HEK293 (cell line): ENCODE data around the gene ARHGEF5.

Experiments used
- CTCF ChIA-PET: fragments of 350-600 bp; formaldehyde crosslinking; extraction: SDS; loops from one replicate; lab custom pipeline; 2021; ENCODE audit warnings: antibody characterized with exemption; lab: Yijun Ruan, JAX
- POLR2A ChIA-PET: fragments of 300-600 bp; formaldehyde crosslinking; extraction: SDS; loops from one replicate; lab custom pipeline; 2020; ENCODE audit warnings: antibody characterized with exemption, inconsistent platforms; lab: Yijun Ruan, JAX
- H3K27ac ChIP-seq: fragments of 200-500 bp; sonication (Bioruptor generic); 2 replicates; pipeline ENCODE4 v1.5.1; 2014; ENCODE audit warnings: low read depth, low read length, control low read depth, inconsistent platforms; ENCODE audit errors: extremely low read depth
- H3K36me3 ChIP-seq, 2 experiments: fragments of 200-500 bp in 1 of 2; sonication (Bioruptor generic) in 1 of 2; 1 replicate in 1 of 2; 2 replicates in 1 of 2; pipeline ENCODE4 v1.5.1; 2014 to 2017; ENCODE audit warnings: inconsistent platforms in 2 of 2, low read length in 2 of 2; ENCODE audit not compliant: control insufficient read depth in 2 of 2, insufficient read depth in 1 of 2
- H3K4me1 ChIP-seq: fragments of 200-500 bp; sonication (Bioruptor generic); 2 replicates; pipeline ENCODE4 v1.5.1; 2014; ENCODE audit warnings: mild to moderate bottlenecking, low read length, inconsistent platforms; ENCODE audit not compliant: control insufficient read depth, insufficient read depth
- H3K4me3 ChIP-seq: 2 replicates; pipeline ENCODE4 v1.5.1; 2011; ENCODE audit warnings: low read depth, mild to moderate bottlenecking, control low read depth, low read length, moderate library complexity
- H3K9me3 ChIP-seq: fragments of 200-500 bp; sonication (Bioruptor generic); 2 replicates; pipeline ENCODE4 v1.5.1; 2014; ENCODE audit warnings: low read depth, low read length, inconsistent platforms; ENCODE audit not compliant: control insufficient read depth, insufficient read depth
- GLI4 ChIP-seq: fragments of 450-650 bp; formaldehyde crosslinking; IDR thresholded peaks from 2 replicates; pipeline ENCODE4 v1.5.1; 2016; ENCODE audit warnings: missing biosample characterization, missing genetic modification characterization
- WT1 ChIP-seq: fragments of 450-650 bp; formaldehyde crosslinking; IDR thresholded peaks from 2 replicates; pipeline ENCODE4 v1.5.1; 2016; ENCODE audit warnings: missing biosample characterization, missing genetic modification characterization
- ZBTB20 ChIP-seq: fragments of 450-650 bp; formaldehyde crosslinking; IDR thresholded peaks from 2 replicates; pipeline ENCODE4 v1.5.1; 2016; ENCODE audit warnings: missing biosample characterization, missing genetic modification characterization
- ZNF10 ChIP-seq: fragments of 450-650 bp; formaldehyde crosslinking; IDR thresholded peaks from 2 replicates; pipeline ENCODE4 v1.5.1; 2017; ENCODE audit warnings: missing biosample characterization, missing genetic modification characterization
- ZNF2 ChIP-seq: fragments of 450-650 bp; formaldehyde crosslinking; IDR thresholded peaks from 2 replicates; pipeline ENCODE4 v1.5.1; 2016; ENCODE audit warnings: missing biosample characterization, missing genetic modification characterization
- ZNF266 ChIP-seq: fragments of 450-650 bp; formaldehyde crosslinking; IDR thresholded peaks from 2 replicates; pipeline ENCODE4 v1.5.1; 2016; ENCODE audit warnings: missing biosample characterization, missing genetic modification characterization, low read depth
- ZNF473 ChIP-seq: fragments of 450-650 bp; formaldehyde crosslinking; IDR thresholded peaks from 2 replicates; pipeline ENCODE4 v1.5.1; 2017; ENCODE audit warnings: missing biosample characterization, missing genetic modification characterization
- ZNF585B ChIP-seq: fragments of 450-650 bp; formaldehyde crosslinking; IDR thresholded peaks from 2 replicates; pipeline ENCODE4 v1.5.1; 2016; ENCODE audit warnings: missing biosample characterization, missing genetic modification characterization
- ZNF623 ChIP-seq: fragments of 450-650 bp; formaldehyde crosslinking; IDR thresholded peaks from 2 replicates; pipeline ENCODE4 v1.5.1; 2016; ENCODE audit warnings: missing biosample characterization, missing genetic modification characterization
- ZNF654 ChIP-seq: fragments of 450-650 bp; formaldehyde crosslinking; IDR thresholded peaks from 2 replicates; pipeline ENCODE4 v1.5.1; 2016; ENCODE audit warnings: low read depth, missing biosample characterization, missing genetic modification characterization
- ZNF707 ChIP-seq: fragments of 450-650 bp; formaldehyde crosslinking; IDR thresholded peaks from 2 replicates; pipeline ENCODE4 v1.5.1; 2016; ENCODE audit warnings: missing biosample characterization, missing genetic modification characterization
- TF ChIP-seq, protein P1 (sequence below): fragments of 450-650 bp; IDR thresholded peaks from 2 replicates; pipeline ENCODE4 v1.5.1; 2018; ENCODE audit warnings: missing biosample characterization, missing genetic modification characterization
- TF ChIP-seq, protein P2 (sequence below): fragments of 450-650 bp; formaldehyde crosslinking; IDR thresholded peaks from 2 replicates; pipeline ENCODE4 v1.5.1; 2016; ENCODE audit warnings: missing biosample characterization, missing genetic modification characterization
- TF ChIP-seq, protein P3 (sequence below): fragments of 450-650 bp; formaldehyde crosslinking; IDR thresholded peaks from 2 replicates; pipeline ENCODE4 v1.5.1; 2016; ENCODE audit warnings: missing biosample characterization, missing genetic modification characterization
- TF ChIP-seq, protein P4 (sequence below): fragments of 450-650 bp; formaldehyde crosslinking; IDR thresholded peaks from 2 replicates; pipeline ENCODE4 v1.5.1; 2016; ENCODE audit warnings: missing biosample characterization, missing genetic modification characterization

The ARHGEF5 gene

DNA sequence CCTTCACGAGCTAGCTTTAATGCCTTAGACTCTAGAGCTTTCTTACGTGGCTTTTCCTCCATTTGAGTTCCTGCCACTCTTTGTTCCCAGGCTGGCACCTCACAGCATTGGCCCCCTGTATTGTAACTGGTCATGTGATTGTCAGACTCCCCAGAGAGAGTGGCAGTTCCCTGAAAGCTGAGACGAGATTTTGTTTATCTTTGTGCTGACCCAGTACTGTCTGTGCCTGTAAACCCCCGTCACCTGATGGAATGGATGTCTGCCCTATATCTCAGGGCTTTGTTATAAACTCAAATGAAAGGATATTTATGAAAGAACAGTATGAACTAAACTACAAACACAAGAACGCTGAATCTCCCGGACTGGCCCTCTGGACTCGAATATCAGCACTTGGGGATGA is 35.3 kb downstream of the ARHGEF5 start:
- no peaks in the 10 kb centered on the region for H3K36me3 ChIP-seq
- no peak overlapping the region for H3K27ac ChIP-seq
- ChIA-PET POLR2A (no interaction called here), CTCF (interaction anchor here (1.1 kb wide), 1 partner anchor 47 kb away, joined by 4 read pairs; no protein-coding TSS in a partner anchor)
- H3K9me3 ChIP-seq, result no peaks in the 10 kb centered on the region
- H3K4me3 ChIP-seq, result no peak overlapping the region
- TF ChIP-seq ZNF10 (tag by site-specific recombination) (peak; percentile 90), WT1 (no peak), ZNF707 (no peak)
- peaks cover 3% of the 10 kb centered on the region; the same call in 1 of the 2 replicates for H3K4me1 ChIP-seq

DNA sequence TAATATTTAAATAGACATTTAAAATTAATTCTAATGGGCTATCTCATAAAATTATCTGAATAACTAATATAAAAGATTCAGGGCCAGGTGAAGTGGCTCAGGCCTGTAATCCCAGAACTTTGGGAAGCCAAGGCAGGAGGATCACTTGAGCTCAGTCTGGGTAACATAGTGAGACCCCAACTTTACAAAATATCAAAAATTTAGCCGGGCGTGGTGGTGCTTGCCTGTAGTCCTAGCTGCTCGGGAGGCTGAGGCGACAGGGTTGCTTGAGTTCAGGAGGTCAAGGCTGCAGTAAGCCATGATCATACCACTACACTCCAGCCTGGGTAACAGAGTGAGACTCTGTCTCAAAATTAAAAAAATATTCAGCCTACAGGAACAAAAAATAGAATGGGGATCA is 35.8 kb downstream of the ARHGEF5 start:
- ChIA-PET CTCF (interaction anchor here (0.6 to 2.7 kb wide), 12 partner anchors 8 to 474 kb away, joined by 3 to 10 read pairs (median 4); no protein-coding TSS in a partner anchor), POLR2A (no interaction called here)
- peaks cover 3% of the 10 kb centered on the region; the same call in 1 of the 2 replicates for H3K4me1 ChIP-seq
- H3K36me3 ChIP-seq, result no peaks in the 10 kb centered on the region
- no peak overlapping the region for H3K27ac ChIP-seq
- no peak overlapping the region for H3K4me3 ChIP-seq
- no peaks in the 10 kb centered on the region for H3K9me3 ChIP-seq
- TF ChIP-seq ZNF266 (tag by site-specific recombination), result no peak

DNA sequence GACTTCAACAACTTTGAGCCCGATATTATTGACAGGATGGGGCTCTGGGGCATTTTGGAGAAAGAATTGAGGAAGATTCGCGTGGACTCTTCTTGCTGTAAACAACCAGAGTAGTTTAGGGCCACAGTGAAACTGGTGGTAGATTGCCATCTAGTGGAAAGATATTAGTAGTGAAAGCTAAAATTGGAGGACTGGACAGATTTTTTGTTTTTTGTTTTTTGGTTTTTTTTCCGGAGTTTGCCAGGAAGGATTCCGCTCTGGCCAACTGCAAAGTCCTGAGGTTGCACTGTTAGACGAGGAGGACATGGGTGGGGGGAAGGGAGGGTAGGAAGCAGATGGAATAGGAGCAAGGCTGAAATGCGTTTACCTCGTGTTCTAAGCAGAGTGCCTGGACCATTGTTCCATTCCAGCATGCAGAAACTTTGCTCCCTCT is 36.6 kb downstream of the ARHGEF5 start:
- TF ChIP-seq, protein P1, sequence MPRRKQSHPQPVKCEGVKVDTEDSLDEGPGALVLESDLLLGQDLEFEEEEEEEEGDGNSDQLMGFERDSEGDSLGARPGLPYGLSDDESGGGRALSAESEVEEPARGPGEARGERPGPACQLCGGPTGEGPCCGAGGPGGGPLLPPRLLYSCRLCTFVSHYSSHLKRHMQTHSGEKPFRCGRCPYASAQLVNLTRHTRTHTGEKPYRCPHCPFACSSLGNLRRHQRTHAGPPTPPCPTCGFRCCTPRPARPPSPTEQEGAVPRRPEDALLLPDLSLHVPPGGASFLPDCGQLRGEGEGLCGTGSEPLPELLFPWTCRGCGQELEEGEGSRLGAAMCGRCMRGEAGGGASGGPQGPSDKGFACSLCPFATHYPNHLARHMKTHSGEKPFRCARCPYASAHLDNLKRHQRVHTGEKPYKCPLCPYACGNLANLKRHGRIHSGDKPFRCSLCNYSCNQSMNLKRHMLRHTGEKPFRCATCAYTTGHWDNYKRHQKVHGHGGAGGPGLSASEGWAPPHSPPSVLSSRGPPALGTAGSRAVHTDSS (tag by site-specific recombination), result peak; percentile 25; the same call in 1 of the 2 replicates
- TF ChIP-seq, protein P2, sequence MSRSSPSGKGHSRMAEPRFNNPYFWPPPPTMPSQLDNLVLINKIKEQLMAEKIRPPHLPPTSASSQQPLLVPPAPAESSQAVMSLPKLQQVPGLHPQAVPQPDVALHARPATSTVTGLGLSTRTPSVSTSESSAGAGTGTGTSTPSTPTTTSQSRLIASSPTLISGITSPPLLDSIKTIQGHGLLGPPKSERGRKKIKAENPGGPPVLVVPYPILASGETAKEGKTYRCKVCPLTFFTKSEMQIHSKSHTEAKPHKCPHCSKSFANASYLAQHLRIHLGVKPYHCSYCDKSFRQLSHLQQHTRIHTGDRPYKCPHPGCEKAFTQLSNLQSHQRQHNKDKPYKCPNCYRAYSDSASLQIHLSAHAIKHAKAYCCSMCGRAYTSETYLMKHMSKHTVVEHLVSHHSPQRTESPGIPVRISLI (tag by site-specific recombination), result peak; percentile 68; the same call in 1 of the 2 replicates
- TF ChIP-seq, protein P3, sequence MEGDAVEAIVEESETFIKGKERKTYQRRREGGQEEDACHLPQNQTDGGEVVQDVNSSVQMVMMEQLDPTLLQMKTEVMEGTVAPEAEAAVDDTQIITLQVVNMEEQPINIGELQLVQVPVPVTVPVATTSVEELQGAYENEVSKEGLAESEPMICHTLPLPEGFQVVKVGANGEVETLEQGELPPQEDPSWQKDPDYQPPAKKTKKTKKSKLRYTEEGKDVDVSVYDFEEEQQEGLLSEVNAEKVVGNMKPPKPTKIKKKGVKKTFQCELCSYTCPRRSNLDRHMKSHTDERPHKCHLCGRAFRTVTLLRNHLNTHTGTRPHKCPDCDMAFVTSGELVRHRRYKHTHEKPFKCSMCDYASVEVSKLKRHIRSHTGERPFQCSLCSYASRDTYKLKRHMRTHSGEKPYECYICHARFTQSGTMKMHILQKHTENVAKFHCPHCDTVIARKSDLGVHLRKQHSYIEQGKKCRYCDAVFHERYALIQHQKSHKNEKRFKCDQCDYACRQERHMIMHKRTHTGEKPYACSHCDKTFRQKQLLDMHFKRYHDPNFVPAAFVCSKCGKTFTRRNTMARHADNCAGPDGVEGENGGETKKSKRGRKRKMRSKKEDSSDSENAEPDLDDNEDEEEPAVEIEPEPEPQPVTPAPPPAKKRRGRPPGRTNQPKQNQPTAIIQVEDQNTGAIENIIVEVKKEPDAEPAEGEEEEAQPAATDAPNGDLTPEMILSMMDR, result peak; percentile 69
- peak; percentile 100 for TF ChIP-seq ZNF654
- TF ChIP-seq ZNF473 (tag by site-specific recombination), result no peak
- TF ChIP-seq, all 188 proteins: peak for 4
- H3K9me3 ChIP-seq, result no peaks in the 10 kb centered on the region
- H3K27ac ChIP-seq, result no peak overlapping the region
- H3K4me1 ChIP-seq, result peaks cover 3% of the 10 kb centered on the region; the same call in 1 of the 2 replicates
- CTCF ChIA-PET, result interaction anchor here (0.6 to 2.7 kb wide), 16 partner anchors 9 to 1212 kb away, joined by 3 to 10 read pairs (median 4); no protein-coding TSS in a partner anchor
- POLR2A ChIA-PET, result no interaction called here
- H3K4me3 ChIP-seq, result no peak overlapping the region
- no peaks in the 10 kb centered on the region for H3K36me3 ChIP-seq

DNA sequence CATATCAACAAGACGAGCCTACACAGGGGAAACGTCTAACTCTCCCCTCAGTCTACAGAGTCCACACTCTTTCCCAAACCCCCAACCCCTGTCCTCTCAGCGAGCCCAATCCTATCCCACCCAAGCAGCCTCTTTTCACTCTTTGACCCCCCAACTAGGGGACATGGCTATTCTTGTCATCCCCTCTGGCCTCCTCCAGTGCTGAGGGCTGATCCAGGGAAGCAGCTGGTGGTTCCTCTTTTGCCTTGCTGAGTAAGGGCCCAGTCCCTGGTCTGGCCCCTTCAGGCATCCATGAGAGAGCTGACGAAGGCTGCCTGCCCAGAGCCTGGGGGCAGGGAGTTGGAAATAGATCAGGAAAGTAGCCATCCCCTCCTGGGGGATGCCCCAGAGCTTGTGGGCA is 41.9 kb downstream of the ARHGEF5 start:
- Histone ChIP-seq H3K4me3 (no peak overlapping the region), H3K27ac (no peak overlapping the region), H3K36me3 (no peaks in the 10 kb centered on the region), H3K9me3 (no peaks in the 10 kb centered on the region), H3K4me1 (no peaks in the 10 kb centered on the region)
- TF ChIP-seq ZNF623 (tag by site-specific recombination) (no peak), GLI4 (tag by site-specific recombination) (no peak), ZNF2 (tag by site-specific recombination) (no peak), ZNF585B (no peak), ZBTB20 (tag by site-specific recombination) (no peak), ZNF266 (tag by site-specific recombination) (no peak)
- TF ChIP-seq, protein P4, sequence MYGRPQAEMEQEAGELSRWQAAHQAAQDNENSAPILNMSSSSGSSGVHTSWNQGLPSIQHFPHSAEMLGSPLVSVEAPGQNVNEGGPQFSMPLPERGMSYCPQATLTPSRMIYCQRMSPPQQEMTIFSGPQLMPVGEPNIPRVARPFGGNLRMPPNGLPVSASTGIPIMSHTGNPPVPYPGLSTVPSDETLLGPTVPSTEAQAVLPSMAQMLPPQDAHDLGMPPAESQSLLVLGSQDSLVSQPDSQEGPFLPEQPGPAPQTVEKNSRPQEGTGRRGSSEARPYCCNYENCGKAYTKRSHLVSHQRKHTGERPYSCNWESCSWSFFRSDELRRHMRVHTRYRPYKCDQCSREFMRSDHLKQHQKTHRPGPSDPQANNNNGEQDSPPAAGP, result no peak
- ChIA-PET POLR2A (no interaction called here), CTCF (interaction anchor here (0.6 kb wide), 1 partner anchor 141 kb away, joined by 3 read pairs; no protein-coding TSS in a partner anchor)
